Neutrophil (primary cell): ENCODE results near the gene MTNR1B.

ENCODE experiments used
- H3K27ac ChIP-seq: fragments of 200-600 bp; sonication (generic); 2 replicates; pipeline ENCODE4 v1.5.1; 2016; ENCODE audit warnings: mild to moderate bottlenecking, moderate library complexity
- H3K27me3 ChIP-seq: fragments of 200-600 bp; sonication (generic); 2 replicates; pipeline ENCODE4 v1.6.0; 2016; ENCODE audit warnings: mild to moderate bottlenecking
- H3K36me3 ChIP-seq: fragments of 200-600 bp; sonication (generic); 2 replicates; pipeline ENCODE4 v1.5.1; 2017
- H3K4me1 ChIP-seq, 2 experiments: fragments of 200-600 bp in 1 of 2; sonication (generic) in 1 of 2; 1 replicate in 1 of 2; 2 replicates in 1 of 2; pipeline versions ENCODE4 v1.5.1 to v1.6.1; 2013 to 2016; ENCODE audit warnings: low read depth in 1 of 2, low read length in 1 of 2, mild to moderate bottlenecking in 1 of 2, moderate library complexity in 1 of 2; ENCODE audit not compliant: control insufficient read depth in 1 of 2, insufficient read depth in 1 of 2
- H3K4me3 ChIP-seq, 2 experiments: fragments of 200-600 bp in 1 of 2; sonication (generic) in 1 of 2; 1 replicate in 1 of 2; 2 replicates in 1 of 2; pipeline ENCODE4 v1.5.1; 2013 to 2016; ENCODE audit warnings: low read depth in 1 of 2, low read length in 1 of 2, mild to moderate bottlenecking in 1 of 2, moderate library complexity in 1 of 2
- H3K9me3 ChIP-seq: fragments of 200-600 bp; sonication (generic); 2 replicates; pipeline ENCODE4 v1.5.1; 2016
- TF ChIP-seq, protein P1 (sequence below): fragments of 200-600 bp; sonication (generic); IDR thresholded peaks from 2 replicates; pipeline ENCODE4 v1.5.1; 2016; ENCODE audit warnings: antibody characterized with exemption

Gene MTNR1B

GRCh38 chr11:93024369-93024768 lies 54.9 kb downstream of the MTNR1B start:
- TF ChIP-seq, protein P1, sequence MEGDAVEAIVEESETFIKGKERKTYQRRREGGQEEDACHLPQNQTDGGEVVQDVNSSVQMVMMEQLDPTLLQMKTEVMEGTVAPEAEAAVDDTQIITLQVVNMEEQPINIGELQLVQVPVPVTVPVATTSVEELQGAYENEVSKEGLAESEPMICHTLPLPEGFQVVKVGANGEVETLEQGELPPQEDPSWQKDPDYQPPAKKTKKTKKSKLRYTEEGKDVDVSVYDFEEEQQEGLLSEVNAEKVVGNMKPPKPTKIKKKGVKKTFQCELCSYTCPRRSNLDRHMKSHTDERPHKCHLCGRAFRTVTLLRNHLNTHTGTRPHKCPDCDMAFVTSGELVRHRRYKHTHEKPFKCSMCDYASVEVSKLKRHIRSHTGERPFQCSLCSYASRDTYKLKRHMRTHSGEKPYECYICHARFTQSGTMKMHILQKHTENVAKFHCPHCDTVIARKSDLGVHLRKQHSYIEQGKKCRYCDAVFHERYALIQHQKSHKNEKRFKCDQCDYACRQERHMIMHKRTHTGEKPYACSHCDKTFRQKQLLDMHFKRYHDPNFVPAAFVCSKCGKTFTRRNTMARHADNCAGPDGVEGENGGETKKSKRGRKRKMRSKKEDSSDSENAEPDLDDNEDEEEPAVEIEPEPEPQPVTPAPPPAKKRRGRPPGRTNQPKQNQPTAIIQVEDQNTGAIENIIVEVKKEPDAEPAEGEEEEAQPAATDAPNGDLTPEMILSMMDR = no peak
- Histone ChIP-seq H3K27ac (no peak overlapping the region), H3K36me3 (no peaks in the 10 kb centered on the region), H3K9me3 (no peaks in the 10 kb centered on the region), H3K4me3 (no peak overlapping the region), H3K4me1 (no peaks in the 10 kb centered on the region), H3K27me3 (no peaks in the 10 kb centered on the region)

GRCh38 chr11:93025558-93026255 lies 56.3 kb downstream of the MTNR1B start:
- H3K27me3 ChIP-seq = no peaks in the 10 kb centered on the region
- no peaks in the 10 kb centered on the region for H3K36me3 ChIP-seq
- H3K27ac ChIP-seq = no peak overlapping the region
- TF ChIP-seq, protein P1 = no peak
- no peak overlapping the region for H3K4me3 ChIP-seq
- no peaks in the 10 kb centered on the region for H3K9me3 ChIP-seq
- H3K4me1 ChIP-seq = no peaks in the 10 kb centered on the region

GRCh38 chr11:93028960-93029522 lies 59.6 kb downstream of the MTNR1B start:
- Histone ChIP-seq H3K4me1 (no peaks in the 10 kb centered on the region), H3K27me3 (no peaks in the 10 kb centered on the region)

DNA sequence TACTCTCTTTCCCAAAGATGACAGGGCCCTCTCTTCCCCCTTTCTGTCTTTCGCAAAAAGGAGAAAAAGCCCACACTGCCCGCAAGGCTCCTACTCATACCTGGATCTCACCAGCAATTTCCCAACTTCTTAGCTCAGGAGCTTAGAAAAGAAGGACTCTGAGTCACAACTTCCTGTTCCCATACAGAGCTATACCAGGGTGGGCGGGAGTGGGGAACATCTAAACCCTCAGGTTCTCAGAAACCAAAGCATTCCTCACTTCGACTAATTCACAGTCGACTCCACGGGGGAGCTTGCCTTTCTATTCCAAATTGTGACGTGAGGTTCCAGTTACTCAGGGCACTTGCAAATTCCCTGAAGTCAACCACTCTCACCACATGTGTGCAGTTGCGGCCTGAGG lies 61.9 kb downstream of the MTNR1B start:
- TF ChIP-seq, protein P1 = no peak
- no peak overlapping the region for H3K27ac ChIP-seq

More at GRCh38 chr11:93028960-93029522, 59.6 kb downstream of the MTNR1B start:
- Histone ChIP-seq H3K9me3 (no peaks in the 10 kb centered on the region), H3K4me3 (no peak overlapping the region), H3K36me3 (no peaks in the 10 kb centered on the region), H3K27ac (no peak overlapping the region)
- TF ChIP-seq, protein P1 = no peak

More for the DNA sequence above, 61.9 kb downstream of the MTNR1B start:
- Histone ChIP-seq H3K36me3 (no peaks in the 10 kb centered on the region), H3K9me3 (no peaks in the 10 kb centered on the region), H3K4me3 (no peak overlapping the region), H3K4me1 (no peaks in the 10 kb centered on the region), H3K27me3 (no peaks in the 10 kb centered on the region)
